K562 (cell line): ENCODE results near the gene ZNF503. TPM values are rescaled to one million over a fixed set of nuclear protein-coding genes. Genes with fewer than 3 reads are reported as not detected.

ENCODE experiments used
- BRF1 ChIP-seq: IDR thresholded peaks from 3 replicates; pipeline ENCODE4 v1.6.1; 2011; ENCODE audit warnings: borderline replicate concordance, mild to moderate bottlenecking; ENCODE audit not compliant: insufficient read length; ENCODE audit errors: extremely low read depth
- CCNT2 ChIP-seq: IDR thresholded peaks from 2 replicates; pipeline ENCODE4 v1.6.1; 2011; ENCODE audit warnings: borderline replicate concordance, low read depth, mild to moderate bottlenecking, moderate library complexity, mixed read lengths, low read length; ENCODE audit not compliant: insufficient read length; ENCODE audit errors: extremely low read depth
- E2F3 ChIP-seq: fragments of 250-450 bp; sonication (Bioruptor Pico); IDR thresholded peaks from 2 replicates; pipeline ENCODE4 v1.4.0; 2020; ENCODE audit warnings: mild to moderate bottlenecking
- HMGN3 ChIP-seq: IDR thresholded peaks from 2 replicates; pipeline ENCODE4 v1.6.1; 2011; ENCODE audit warnings: borderline replicate concordance, low read depth, mild to moderate bottlenecking, mixed read lengths, low read length; ENCODE audit not compliant: insufficient read length; ENCODE audit errors: extremely low read depth
- KLF6 ChIP-seq: fragments of 250-450 bp; sonication (Bioruptor Pico); IDR thresholded peaks from 2 replicates; pipeline ENCODE4 v1.4.0; 2020; ENCODE audit warnings: mild to moderate bottlenecking, moderate library complexity, borderline replicate concordance
- MTA2 ChIP-seq: fragments of 450-650 bp; IDR thresholded peaks from 2 replicates; pipeline ENCODE4 v1.6.1; 2016; ENCODE audit warnings: low read depth
- NCOA6 ChIP-seq: fragments of 450-650 bp; IDR thresholded peaks from 2 replicates; pipeline ENCODE4 v1.6.1; 2017; ENCODE audit warnings: mild to moderate bottlenecking
- RB1 ChIP-seq: fragments of 450-650 bp; IDR thresholded peaks from 2 replicates; pipeline ENCODE4 v1.6.1; 2017; ENCODE audit warnings: low read depth, mild to moderate bottlenecking
- SMAD4 ChIP-seq: fragments of 250-450 bp; sonication (Bioruptor Pico); conservative IDR thresholded peaks from 2 replicates; pipeline ENCODE4 v1.8.0; 2021; ENCODE audit warnings: inconsistent platforms, mild to moderate bottlenecking, moderate library complexity
- SMC3 ChIP-seq: conservative IDR thresholded peaks from 2 replicates; pipeline ENCODE4 v1.6.1; 2011; ENCODE audit warnings: low read depth, low read length, improper control_type of control experiment; ENCODE audit not compliant: insufficient read depth
- ZNF57 ChIP-seq: fragments of 450-650 bp; formaldehyde crosslinking; IDR thresholded peaks from 2 replicates; pipeline ENCODE4 v1.4.0; 2020; ENCODE audit warnings: mild to moderate bottlenecking, moderate library complexity
- ZNF584 ChIP-seq: fragments of 200-800 bp; sonication (Bioruptor generic); IDR thresholded peaks from 2 replicates; pipeline ENCODE4 v1.6.1; 2016; ENCODE audit warnings: low read depth, mild to moderate bottlenecking, missing genetic modification characterization, missing compliant biosample characterization
- polyA plus RNA-seq, 8 experiments: library from polyadenylated mRNA; depleted of rRNA in 4 of 8; stranded (reverse) in 5 of 8; unstranded in 3 of 8; fragments of >200 nt; fragmentation: Nextera tagmentation in 2 of 8; fragmentation: Illumina TruSeq in 1 of 8; extraction: Ambion mirVana in 2 of 8; extraction: Trizol in 1 of 8; gene quantifications; 2 replicates each; pipeline versions ENCODE4 v1.2.1 to v1.2.3, GENCODE V29; 2011 to 2014; ENCODE audit warnings: inconsistent platforms in 1 of 8, missing spikeins in 1 of 8
- total RNA-seq, 7 experiments: library from RNA; depleted of rRNA in 6 of 7; stranded (reverse); fragments of >200 nt in 6 of 7; fragmentation: Illumina TruSeq in 2 of 7; extraction: Trizol in 2 of 7; gene quantifications; 2 replicates each; pipeline versions ENCODE4 v1.2.1 to v1.2.3, GENCODE V29; 2011 to 2021; ENCODE audit warnings: low replicate concordance in 1 of 7
- TF ChIP-seq, protein P1 (sequence below): fragments of 250-450 bp; sonication (Bioruptor Pico); IDR thresholded peaks from 2 replicates; pipeline ENCODE4 v1.4.0; 2020; ENCODE audit warnings: mild to moderate bottlenecking, moderate library complexity
- TF ChIP-seq, protein P2 (sequence below): fragments of 450-650 bp; formaldehyde crosslinking; IDR thresholded peaks from 2 replicates; pipeline ENCODE4 v1.4.0; 2022; ENCODE audit warnings: missing genetic modification characterization
- TF ChIP-seq, protein P3 (sequence below), 2 experiments: fragments of 200-800 bp in 1 of 2; sonication (Bioruptor generic) in 1 of 2; sonication (generic) in 1 of 2; formaldehyde crosslinking in 1 of 2; IDR thresholded peaks in 1 of 2; conservative IDR thresholded peaks in 1 of 2; 2 replicates each; pipeline versions ENCODE4 v1.5.0 to v1.6.1; 2016 to 2020; ENCODE audit warnings: missing compliant biosample characterization in 1 of 2, missing genetic modification characterization in 1 of 2, missing genetic modification reagents in 1 of 2
- TF ChIP-seq, protein P4 (sequence below), 2 experiments: IDR thresholded peaks; 2 replicates each; pipeline ENCODE4 v1.6.1; 2011; ENCODE audit warnings: borderline replicate concordance in 1 of 2, control low read depth in 1 of 2, low read depth in 1 of 2, low read length in 1 of 2, mild to moderate bottlenecking in 1 of 2, mixed read lengths in 1 of 2, moderate library complexity in 1 of 2; ENCODE audit not compliant: insufficient read depth in 1 of 2, insufficient read length in 1 of 2, poor library complexity in 1 of 2, severe bottlenecking in 1 of 2; ENCODE audit errors: extremely low read depth in 1 of 2

The ZNF503 gene
- total and polyA plus RNA-seq, 9 of the 15 experiments (the other 6 are each of a cell fraction or from before 2014, with no cell fraction given), result not detected

DNA sequence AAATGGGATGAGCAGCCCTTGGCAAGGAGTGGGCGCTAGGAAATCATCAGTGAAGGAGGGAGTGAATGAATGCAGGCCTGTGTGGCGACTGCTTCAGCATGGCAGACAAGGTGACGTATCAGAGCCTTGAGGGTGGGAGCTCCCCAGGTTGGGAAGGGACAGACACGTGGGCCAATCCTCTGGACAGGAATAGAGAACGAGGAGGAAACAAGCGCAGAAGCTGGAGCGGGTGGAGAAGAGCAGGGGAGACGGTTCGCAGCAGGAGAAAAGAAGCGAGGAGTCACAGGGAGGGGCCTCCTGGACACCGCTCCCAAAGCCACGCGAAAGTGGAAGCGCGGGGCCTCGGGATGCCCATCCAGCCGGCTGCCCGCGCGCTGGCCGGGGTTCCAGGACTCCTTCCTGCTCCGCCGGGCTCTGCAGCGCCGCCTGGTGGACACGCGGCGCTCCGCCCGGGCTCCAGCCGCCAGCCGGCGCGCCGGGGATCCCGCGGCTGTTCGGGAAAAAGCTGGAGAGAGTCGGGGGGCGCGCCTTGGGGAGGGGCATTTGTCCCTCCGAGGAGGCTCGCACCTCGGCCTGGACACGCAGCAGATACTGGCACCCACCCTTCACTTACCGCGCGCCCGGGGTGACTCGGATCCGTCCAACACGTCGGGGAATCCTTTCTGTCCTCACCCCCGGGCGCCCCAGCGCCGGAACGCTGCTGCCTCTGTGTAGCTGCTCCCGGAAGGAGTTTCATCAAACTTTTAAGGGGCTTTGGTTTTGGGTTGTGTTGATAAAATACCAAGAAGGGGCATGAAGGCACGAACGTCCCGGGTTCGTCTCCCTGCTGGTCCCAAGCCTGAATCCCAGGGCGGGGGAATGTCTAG is 6.3 kb downstream of the ZNF503 start (continued):
- 0 out of 2 replicates have a peak, but pooled peaks have one; percentile 36 for TF ChIP-seq E2F3 (CRISPR knock-in tag)
- TF ChIP-seq, protein P1, sequence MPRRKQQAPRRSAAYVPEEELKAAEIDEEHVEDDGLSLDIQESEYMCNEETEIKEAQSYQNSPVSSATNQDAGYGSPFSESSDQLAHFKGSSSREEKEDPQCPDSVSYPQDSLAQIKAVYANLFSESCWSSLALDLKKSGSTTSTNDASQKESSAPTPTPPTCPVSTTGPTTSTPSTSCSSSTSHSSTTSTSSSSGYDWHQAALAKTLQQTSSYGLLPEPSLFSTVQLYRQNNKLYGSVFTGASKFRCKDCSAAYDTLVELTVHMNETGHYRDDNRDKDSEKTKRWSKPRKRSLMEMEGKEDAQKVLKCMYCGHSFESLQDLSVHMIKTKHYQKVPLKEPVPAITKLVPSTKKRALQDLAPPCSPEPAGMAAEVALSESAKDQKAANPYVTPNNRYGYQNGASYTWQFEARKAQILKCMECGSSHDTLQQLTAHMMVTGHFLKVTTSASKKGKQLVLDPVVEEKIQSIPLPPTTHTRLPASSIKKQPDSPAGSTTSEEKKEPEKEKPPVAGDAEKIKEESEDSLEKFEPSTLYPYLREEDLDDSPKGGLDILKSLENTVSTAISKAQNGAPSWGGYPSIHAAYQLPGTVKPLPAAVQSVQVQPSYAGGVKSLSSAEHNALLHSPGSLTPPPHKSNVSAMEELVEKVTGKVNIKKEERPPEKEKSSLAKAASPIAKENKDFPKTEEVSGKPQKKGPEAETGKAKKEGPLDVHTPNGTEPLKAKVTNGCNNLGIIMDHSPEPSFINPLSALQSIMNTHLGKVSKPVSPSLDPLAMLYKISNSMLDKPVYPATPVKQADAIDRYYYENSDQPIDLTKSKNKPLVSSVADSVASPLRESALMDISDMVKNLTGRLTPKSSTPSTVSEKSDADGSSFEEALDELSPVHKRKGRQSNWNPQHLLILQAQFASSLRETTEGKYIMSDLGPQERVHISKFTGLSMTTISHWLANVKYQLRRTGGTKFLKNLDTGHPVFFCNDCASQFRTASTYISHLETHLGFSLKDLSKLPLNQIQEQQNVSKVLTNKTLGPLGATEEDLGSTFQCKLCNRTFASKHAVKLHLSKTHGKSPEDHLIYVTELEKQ, result no peak
- 0 out of 2 replicates have a peak, but pooled peaks have one; percentile 52 for TF ChIP-seq NCOA6
- no peak for TF ChIP-seq BRF1
- TF ChIP-seq KLF6, result no peak
- peak; percentile 84 for TF ChIP-seq SMC3
- TF ChIP-seq, protein P2, sequence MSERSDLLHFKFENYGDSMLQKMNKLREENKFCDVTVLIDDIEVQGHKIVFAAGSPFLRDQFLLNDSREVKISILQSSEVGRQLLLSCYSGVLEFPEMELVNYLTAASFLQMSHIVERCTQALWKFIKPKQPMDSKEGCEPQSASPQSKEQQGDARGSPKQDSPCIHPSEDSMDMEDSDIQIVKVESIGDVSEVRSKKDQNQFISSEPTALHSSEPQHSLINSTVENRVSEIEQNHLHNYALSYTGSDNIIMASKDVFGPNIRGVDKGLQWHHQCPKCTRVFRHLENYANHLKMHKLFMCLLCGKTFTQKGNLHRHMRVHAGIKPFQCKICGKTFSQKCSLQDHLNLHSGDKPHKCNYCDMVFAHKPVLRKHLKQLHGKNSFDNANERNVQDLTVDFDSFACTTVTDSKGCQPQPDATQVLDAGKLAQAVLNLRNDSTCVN (CRISPR knock-in tag), result no peak
- no peak for TF ChIP-seq MTA2
- TF ChIP-seq CCNT2, result peak; percentile 33
- TF ChIP-seq HMGN3, result peak; percentile 54
- peak; percentile 64; the same call in 1 of the 2 replicates for TF ChIP-seq SMAD4
- peak; percentile 67 for TF ChIP-seq RB1
- TF ChIP-seq, protein P3, sequence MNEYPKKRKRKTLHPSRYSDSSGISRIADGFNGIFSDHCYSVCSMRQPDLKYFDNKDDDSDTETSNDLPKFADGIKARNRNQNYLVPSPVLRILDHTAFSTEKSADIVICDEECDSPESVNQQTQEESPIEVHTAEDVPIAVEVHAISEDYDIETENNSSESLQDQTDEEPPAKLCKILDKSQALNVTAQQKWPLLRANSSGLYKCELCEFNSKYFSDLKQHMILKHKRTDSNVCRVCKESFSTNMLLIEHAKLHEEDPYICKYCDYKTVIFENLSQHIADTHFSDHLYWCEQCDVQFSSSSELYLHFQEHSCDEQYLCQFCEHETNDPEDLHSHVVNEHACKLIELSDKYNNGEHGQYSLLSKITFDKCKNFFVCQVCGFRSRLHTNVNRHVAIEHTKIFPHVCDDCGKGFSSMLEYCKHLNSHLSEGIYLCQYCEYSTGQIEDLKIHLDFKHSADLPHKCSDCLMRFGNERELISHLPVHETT (CRISPR knock-in tag; conservative IDR thresholded peaks at IDR 0.05 in 1 of 2, IDR thresholded peaks at IDR 0.05 in 1 of 2), result no peak
- TF ChIP-seq ZNF584 (CRISPR knock-in tag), result no peak
- no peak for TF ChIP-seq ZNF57
- TF ChIP-seq, protein P4, sequence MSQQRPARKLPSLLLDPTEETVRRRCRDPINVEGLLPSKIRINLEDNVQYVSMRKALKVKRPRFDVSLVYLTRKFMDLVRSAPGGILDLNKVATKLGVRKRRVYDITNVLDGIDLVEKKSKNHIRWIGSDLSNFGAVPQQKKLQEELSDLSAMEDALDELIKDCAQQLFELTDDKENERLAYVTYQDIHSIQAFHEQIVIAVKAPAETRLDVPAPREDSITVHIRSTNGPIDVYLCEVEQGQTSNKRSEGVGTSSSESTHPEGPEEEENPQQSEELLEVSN (IDR thresholded peaks at IDR 0.05; ENCODE audit: borderline replicate concordance in 1 of 2, extremely low read depth in 1 of 2, insufficient read depth in 1 of 2, insufficient read length in 1 of 2, low read depth in 1 of 2, low read length in 1 of 2, poor library complexity in 1 of 2, severe bottlenecking in 1 of 2), result peak in 1 of 2 experiments; percentile 15
